HUES64 (cell line): Measurements from ENCODE around the gene GFOD1.

Source experiments
- H3K27ac ChIP-seq: 2 replicates; pipeline ENCODE4 v1.7.0; 2013; ENCODE audit warnings: low read depth, low read length, inconsistent platforms
- H3K27me3 ChIP-seq: 2 replicates; pipeline ENCODE4 v1.6.1; 2013; ENCODE audit warnings: mild to moderate bottlenecking, low read length; ENCODE audit not compliant: insufficient read depth
- H3K36me3 ChIP-seq: 2 replicates; pipeline ENCODE4 v1.6.1; 2013; ENCODE audit warnings: mild to moderate bottlenecking, low read length; ENCODE audit not compliant: insufficient read depth
- H3K4me1 ChIP-seq: 2 replicates; pipeline ENCODE4 v1.6.1; 2013; ENCODE audit warnings: mild to moderate bottlenecking, low read length, moderate library complexity; ENCODE audit not compliant: insufficient read depth
- H3K4me3 ChIP-seq: 2 replicates; pipeline ENCODE4 v1.5.1; 2013; ENCODE audit warnings: mild to moderate bottlenecking, low read length, moderate library complexity
- H3K9ac ChIP-seq: 2 replicates; pipeline ENCODE4 v1.6.1; 2013; ENCODE audit warnings: mild to moderate bottlenecking, low read depth, low read length
- H3K9me3 ChIP-seq: 2 replicates; pipeline ENCODE4 v1.6.1; 2013; ENCODE audit warnings: low read depth, low read length; ENCODE audit not compliant: insufficient read depth
- WGBS: fragments of 150-250, 120-280 bp; methylation state at CpG from one replicate; pipeline ENCODE4 v1.1.7; 2013; ENCODE audit warnings: missing lambda C conversion rate; 5-methylcytosine and 5-hydroxymethylcytosine counted together

Gene GFOD1

DNA sequence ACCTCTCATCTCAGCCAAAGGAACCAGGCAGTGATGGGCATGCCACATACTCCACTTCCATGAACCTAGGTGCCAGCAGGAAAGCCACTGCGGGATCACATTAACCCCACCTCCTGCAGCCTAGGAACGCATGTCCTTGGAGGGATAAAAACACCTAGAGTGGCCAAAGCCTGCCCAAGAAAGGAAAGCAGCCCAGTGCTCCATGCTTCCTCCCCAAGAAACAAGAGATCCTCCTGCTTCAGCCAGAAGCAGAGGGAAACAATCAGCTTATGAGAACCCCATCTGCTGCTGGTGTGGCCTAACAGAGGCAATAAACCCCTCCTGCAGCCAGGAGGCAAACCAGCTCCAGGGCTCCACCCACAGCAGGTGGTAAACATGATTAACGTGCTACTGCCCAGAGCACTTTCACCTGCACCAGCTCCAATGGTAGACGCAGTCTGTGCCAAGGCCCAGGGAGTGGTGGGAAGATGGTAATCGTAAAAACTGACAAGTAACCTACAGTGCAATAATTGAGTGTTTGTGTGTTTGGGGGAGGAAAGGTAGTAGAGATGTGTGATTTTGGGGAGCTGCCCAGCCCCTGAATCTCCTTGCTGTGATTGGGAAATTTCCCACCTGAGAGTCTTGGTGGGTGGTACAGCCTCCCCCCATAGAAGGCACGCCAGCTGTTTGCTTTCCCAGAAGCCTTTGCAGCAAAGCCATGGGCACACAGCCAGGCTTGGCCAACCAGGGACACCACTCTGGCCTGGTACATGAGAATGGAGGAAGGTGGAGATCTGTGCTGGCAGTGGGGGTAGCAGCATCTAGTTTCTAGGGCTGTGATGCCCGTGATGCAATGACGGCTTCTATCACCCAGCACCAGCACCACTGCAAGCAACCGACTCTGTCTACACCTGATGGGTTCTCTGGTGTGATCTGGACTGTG lies 108.5 kb downstream of the GFOD1 start:
- no peaks in the 10 kb centered on the region for H3K36me3 ChIP-seq
- H3K27me3 ChIP-seq: no peaks in the 10 kb centered on the region
- H3K4me3 ChIP-seq: no peak overlapping the region
- no peaks in the 10 kb centered on the region for H3K9me3 ChIP-seq
- H3K9ac ChIP-seq: no peak overlapping the region
- 79% methylated on average over 9 of the region's 9 CpGs for WGBS
- H3K4me1 ChIP-seq: no peaks in the 10 kb centered on the region
- no peak overlapping the region for H3K27ac ChIP-seq

- Histone ChIP-seq H3K27me3 (no peaks in the 10 kb centered on the region), H3K36me3 (no peaks in the 10 kb centered on the region), H3K4me1 (peaks cover 4% of the 10 kb centered on the region; the same call in 1 of the 2 replicates), H3K9me3 (no peaks in the 10 kb centered on the region), H3K27ac (no peak overlapping the region), H3K4me3 (no peak overlapping the region), H3K9ac (no peak overlapping the region)
- 83% methylated on average over 2 of the region's 2 CpGs for WGBS
Observed at GRCh38 chr6:13377054-13377758, 110.2 kb downstream of the GFOD1 start.

GRCh38 chr6:13375360-13375878 lies 112.0 kb downstream of the GFOD1 start:
- no peak overlapping the region for H3K9ac ChIP-seq
- no peaks in the 10 kb centered on the region for H3K27me3 ChIP-seq
- H3K36me3 ChIP-seq: no peaks in the 10 kb centered on the region
- no peaks in the 10 kb centered on the region for H3K9me3 ChIP-seq
- peaks cover 4% of the 10 kb centered on the region; the same call in 1 of the 2 replicates for H3K4me1 ChIP-seq
- 91% methylated on average over 9 of the region's 9 CpGs for WGBS
- H3K27ac ChIP-seq: no peak overlapping the region
- no peak overlapping the region for H3K4me3 ChIP-seq

- H3K9me3 ChIP-seq: no peaks in the 10 kb centered on the region
- no peaks in the 10 kb centered on the region for H3K27me3 ChIP-seq
- peaks cover 4% of the 10 kb centered on the region; the same call in 1 of the 2 replicates for H3K4me1 ChIP-seq
- H3K9ac ChIP-seq: no peak overlapping the region
- WGBS: 100% methylated on average over 1 of the region's 1 CpG
- H3K4me3 ChIP-seq: no peak overlapping the region
- no peaks in the 10 kb centered on the region for H3K36me3 ChIP-seq
- no peak overlapping the region for H3K27ac ChIP-seq
Observed at GRCh38 chr6:13373919-13374318, 113.5 kb downstream of the GFOD1 start.

DNA sequence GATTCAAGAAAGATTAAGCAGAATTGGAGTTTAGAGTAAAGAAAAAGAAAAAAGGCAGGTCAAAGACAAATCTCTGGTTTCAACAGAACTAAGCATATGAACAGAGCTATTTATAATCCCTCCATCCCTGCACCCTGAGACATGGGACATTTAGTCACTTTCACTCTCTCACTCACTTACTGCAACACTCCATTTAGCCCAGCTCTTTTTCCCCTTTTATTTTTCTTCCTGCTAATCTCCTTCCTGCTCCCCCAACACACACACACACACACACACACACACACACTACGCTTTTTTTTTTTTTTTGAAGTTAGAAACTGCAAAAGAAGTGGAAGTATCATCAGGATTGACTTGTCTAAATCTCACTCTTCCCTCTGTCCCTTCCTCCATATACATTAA lies 113.9 kb downstream of the GFOD1 start:
- no peak overlapping the region for H3K27ac ChIP-seq
- no peaks in the 10 kb centered on the region for H3K36me3 ChIP-seq
- no peak overlapping the region for H3K9ac ChIP-seq
- 86% methylated on average over 1 of the region's 1 CpG for WGBS
- H3K9me3 ChIP-seq: no peaks in the 10 kb centered on the region
- H3K4me1 ChIP-seq: peaks cover 4% of the 10 kb centered on the region; the same call in 1 of the 2 replicates
- no peak overlapping the region for H3K4me3 ChIP-seq
- no peaks in the 10 kb centered on the region for H3K27me3 ChIP-seq

- Histone ChIP-seq H3K4me3 (no peak overlapping the region), H3K36me3 (no peaks in the 10 kb centered on the region), H3K9ac (no peak overlapping the region), H3K9me3 (no peaks in the 10 kb centered on the region), H3K27me3 (no peaks in the 10 kb centered on the region), H3K27ac (no peak overlapping the region), H3K4me1 (peaks cover 9% of the 10 kb centered on the region)
- 78% methylated on average over 9 of the region's 9 CpGs for WGBS
Observed at GRCh38 chr6:13372688-13373487, 114.5 kb downstream of the GFOD1 start.

GRCh38 chr6:13372076-13372475 lies 115.3 kb downstream of the GFOD1 start:
- no peak overlapping the region for H3K9ac ChIP-seq
- H3K4me1 ChIP-seq: peaks cover 17% of the 10 kb centered on the region
- no peaks in the 10 kb centered on the region for H3K36me3 ChIP-seq
- 87% methylated on average over 6 of the region's 6 CpGs for WGBS
- H3K4me3 ChIP-seq: no peak overlapping the region
- no peak overlapping the region for H3K27ac ChIP-seq
- no peaks in the 10 kb centered on the region for H3K9me3 ChIP-seq
- no peaks in the 10 kb centered on the region for H3K27me3 ChIP-seq

DNA sequence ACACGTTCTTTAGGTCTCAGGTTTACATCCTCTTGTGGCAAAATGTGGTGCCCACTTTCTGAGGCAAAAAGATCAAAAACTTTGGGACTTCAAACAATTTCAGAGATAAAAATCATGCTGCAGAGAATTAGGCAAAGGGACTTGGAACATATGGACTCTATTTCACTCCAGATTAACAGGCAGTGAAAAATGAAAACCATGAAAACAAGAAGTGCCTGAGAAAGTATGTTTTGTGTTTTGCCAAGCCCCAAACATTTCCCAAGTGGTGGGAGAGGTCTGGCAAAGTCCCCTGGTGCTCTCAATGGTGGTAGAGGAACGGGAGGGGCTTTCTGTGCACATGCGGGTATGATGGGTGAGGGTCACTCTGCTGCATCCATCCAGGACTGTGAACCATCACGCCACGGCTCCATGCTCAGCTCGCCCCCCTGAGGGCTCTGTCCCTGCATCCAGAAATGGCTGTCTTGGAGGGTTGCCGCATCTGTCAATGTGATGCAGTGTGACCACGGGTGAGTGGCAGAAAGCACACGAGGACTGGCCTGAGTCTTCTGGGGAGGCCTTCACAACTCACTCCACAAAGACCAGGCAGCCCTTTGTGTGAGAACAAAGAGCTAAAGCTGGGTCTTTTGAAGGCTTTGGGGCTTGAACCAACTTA lies 115.9 kb downstream of the GFOD1 start:
- peaks cover 20% of the 10 kb centered on the region for H3K4me1 ChIP-seq
- no peaks in the 10 kb centered on the region for H3K36me3 ChIP-seq
- no peak overlapping the region for H3K4me3 ChIP-seq
- WGBS: 85% methylated on average over 9 of the region's 9 CpGs
- H3K27ac ChIP-seq: no peak overlapping the region
- H3K27me3 ChIP-seq: no peaks in the 10 kb centered on the region
- no peaks in the 10 kb centered on the region for H3K9me3 ChIP-seq
- H3K9ac ChIP-seq: no peak overlapping the region

DNA sequence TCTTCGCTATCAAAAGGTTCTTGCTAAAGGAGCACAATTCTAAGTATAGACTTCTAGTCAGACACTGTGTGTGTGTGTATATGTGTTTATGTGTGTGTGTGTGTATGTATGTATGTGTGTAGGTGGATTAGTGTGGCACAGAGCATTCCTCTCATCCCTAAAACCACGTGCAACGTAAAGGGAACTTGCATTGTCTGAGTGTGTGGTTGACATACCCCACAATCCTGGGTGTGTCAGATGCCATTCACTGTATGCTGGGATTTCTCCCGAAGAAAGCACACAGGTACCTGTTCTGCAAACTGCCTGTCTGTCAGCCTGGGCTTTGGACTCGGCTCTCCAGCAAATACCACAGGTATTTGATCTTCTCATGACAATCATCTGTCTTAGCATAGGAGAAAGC lies 116.8 kb downstream of the GFOD1 start:
- no peak overlapping the region for H3K4me3 ChIP-seq
- 89% methylated on average over 5 of the region's 5 CpGs for WGBS
- H3K36me3 ChIP-seq: no peaks in the 10 kb centered on the region
- no peak overlapping the region for H3K9ac ChIP-seq
- no peaks in the 10 kb centered on the region for H3K9me3 ChIP-seq
- H3K4me1 ChIP-seq: peaks cover 20% of the 10 kb centered on the region
- no peak overlapping the region for H3K27ac ChIP-seq
- no peaks in the 10 kb centered on the region for H3K27me3 ChIP-seq

DNA sequence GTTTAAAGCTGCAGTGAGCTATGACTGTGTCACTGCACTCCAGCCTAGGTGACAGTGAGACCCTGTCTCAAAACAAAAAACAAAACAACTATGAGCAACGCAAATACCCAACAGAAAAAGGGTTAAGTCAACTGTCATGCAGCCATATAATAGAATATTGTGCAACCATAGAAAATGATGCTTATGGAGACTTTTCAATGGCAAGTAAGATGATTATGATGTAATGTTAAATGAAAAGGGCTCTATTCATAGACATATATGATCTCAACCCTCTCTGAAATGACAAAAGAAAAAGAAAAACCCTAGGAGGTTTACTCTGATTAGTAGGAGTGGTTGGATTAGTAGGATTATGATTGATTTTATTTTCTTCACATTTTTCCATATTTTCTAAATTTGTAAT lies 117.8 kb downstream of the GFOD1 start:
- no peaks in the 10 kb centered on the region for H3K9me3 ChIP-seq
- no peak overlapping the region for H3K4me3 ChIP-seq
- H3K36me3 ChIP-seq: no peaks in the 10 kb centered on the region
- H3K27ac ChIP-seq: no peak overlapping the region
- H3K4me1 ChIP-seq: peaks cover 20% of the 10 kb centered on the region
- whole genome bisulfite sequencing: 0% methylated on average over 1 of the region's 1 CpG
- no peak overlapping the region for H3K9ac ChIP-seq
- H3K27me3 ChIP-seq: no peaks in the 10 kb centered on the region
